DMS153 (cell line): Measurements from ENCODE around the gene SAMD14.

ENCODE experiments used
- DNase-seq: peaks from one replicate; lab custom pipeline; 2025; lab: John Stamatoyannopoulos, UW

Gene SAMD14

DNA sequence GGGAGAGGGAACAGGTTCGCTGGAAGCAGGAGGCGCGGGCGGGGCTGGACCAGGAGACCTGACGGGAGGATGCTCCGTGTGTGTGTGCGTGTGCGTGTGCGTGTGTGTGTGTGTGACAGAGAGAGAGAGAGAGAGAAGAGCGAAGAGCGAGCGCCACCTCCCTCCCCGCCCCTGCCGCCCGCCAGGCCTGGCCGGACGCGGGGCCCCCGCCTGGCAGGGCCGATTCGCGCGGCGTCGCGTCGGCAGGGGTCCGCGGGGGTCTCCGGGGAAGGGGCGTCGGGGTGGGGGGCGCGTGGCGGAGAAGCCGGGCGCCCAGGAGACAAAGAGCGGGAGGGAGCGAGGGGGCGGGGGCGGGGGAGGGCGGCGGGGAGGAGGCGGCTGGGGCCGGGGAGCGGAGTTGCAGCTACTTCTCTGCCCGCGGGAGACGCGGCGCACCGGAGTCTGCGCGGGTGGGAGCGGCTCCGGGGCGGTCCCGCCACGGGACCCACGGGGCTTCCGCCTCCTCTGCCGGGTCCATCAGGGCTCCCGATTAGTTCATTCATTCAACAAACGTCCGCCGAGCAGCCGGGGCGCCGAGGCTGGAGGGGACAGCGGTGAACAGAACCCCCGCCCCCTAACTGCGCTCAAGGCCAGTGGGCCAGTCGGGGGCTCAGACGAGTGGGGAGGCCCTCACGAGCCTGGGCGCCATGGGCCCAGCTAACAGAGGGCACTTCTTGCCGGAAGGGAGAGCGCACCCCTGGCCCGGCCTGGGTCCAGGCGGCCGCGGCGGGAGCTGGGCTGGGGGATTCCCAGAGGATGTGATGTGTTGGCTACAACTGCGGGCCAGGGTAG lies at the start of gene SAMD14:
Gene SAMD14, minus strand, starts transcription at position 433 of the 831 bp plus-strand sequence. CDS start 5,201 bp downstream, outside the sequence.
- DNase-seq = no peak

DNA sequence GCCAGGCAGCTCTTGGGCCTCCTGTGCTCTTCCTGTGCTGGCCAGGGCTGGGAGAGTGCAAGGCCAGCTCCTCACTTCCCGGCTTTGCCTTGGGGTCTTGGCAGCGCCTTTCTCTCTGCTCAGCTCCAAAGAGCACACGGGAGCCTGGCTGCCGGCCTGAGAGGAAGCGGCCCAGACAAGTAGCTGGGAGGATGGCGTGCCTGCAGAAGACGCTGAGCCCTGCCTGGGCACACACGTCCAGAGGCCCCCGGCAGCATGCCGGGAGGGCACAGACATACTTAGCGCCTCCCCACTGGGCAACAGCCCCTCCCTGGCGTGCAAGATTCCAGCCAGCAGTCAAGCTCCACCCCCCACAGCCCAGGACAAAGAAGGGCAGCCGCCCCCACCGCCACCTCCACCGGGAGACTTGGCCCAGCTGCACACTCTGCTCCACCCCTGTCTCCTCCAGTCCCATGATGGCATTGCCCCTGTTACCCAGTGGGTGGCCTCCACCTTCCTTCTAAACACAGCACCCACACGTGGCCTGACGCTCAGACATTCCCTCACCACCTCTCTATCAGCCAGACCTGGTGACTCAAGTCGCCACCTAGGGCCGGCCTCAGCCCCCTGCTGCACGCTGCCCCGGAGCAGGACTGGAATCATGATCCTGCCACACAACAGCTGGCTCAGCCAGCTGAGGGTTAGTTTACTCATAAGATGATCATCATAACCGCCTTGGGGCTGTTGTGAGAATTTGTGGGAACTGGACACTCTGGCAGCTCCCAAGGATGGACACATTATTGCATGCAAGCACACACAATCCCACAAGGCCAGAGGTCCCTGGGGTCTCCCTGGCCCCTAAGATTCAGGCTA lies 48.2 kb upstream of the SAMD14 start:
- peak; percentile 70 for DNase-seq

DNA sequence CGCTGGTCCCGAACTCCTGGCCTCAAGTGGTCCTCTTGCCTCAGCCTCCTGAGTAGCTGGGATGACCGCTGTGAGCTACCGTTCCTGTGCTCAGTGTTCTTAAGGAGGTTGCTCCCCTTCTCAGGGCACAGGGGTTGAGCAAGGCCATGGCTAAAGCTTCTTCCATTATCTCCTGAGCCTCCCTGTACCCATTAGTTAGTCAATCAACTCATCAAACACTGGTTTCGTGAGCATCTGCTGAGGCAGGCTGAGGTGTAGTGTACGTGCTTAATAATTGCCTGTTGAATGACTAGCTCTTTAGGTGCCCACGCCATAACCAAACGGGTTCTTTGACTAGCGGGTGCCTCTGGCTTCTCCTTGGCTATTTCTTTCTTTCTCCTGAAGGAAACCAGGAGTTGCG lies 47.5 kb upstream of the SAMD14 start:
- DNase-seq = no peak

DNA sequence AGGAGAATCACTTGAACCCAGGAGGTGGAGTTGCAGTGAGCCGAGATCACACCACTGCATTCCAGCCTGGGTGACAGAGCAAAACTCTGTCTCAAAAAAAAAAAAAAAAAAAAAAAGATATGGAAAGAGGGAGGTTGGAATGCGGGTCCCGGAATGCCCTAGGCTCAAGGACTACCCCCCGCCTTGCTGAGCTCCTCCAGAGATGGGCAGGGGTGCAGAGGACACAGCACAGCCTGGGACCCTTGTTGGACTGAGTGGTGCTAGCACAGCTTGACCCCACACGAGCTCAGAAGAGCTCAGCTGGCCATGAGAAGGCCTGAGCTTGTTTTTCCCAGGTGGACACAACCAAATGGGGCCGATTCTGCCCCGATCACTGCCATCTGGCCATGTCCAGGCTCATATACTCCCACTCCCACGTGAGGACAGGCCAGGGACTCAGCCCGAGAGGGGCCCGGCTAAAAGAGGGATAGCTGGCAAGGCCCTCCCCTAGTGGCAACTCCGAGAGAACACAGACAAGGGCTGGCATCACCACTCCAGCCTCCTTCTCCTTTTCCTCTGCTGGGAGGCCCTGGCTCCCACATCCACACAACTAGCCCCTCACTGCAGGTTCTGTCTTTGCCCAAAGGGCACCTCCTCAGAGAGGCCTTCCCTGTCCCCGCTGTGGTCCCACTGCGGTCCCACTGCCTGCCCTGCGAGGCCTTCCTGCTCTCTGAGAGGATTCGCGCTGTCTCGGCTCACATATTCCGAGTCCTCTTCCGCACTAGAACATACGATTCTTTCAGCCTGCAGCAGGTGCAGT lies 46.8 kb upstream of the SAMD14 start:
- no peak for DNase-seq

DNA sequence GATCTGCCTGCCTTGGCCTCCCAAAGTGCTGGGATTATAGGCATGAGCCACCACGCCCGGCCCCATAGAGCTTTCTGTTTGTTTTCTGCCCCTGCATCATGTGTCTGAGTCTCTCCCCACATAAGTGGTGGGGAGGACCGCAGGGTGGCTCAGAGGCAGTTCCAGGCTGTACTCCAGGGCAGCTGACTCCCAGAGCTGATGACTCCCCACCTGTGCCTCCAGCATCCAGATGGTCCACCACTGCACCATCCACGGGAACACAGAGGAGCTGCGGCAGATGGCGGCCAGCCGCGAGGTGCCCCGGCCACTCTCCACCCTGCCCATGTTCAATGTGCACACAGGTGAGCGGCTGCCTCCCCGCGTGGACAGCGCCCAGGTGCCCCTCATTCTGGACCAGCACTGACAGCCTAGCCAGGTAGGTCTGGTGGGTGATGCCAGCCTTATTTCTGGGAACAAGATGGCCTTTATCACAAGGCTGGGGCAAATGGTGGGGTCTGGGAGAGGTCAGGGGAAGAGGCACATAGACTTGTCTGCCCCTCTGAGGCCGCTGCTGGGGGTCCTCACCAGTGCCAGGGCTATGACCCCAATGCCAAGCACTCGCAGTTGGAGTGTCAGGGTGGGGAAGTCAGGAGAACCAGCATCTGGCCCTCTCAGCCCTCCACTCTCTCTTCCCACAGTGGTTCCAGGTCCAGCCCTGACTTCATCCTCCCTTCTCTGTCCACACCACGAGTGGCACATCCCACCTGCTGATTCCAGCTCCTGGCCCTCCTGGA lies 45.3 kb upstream of the SAMD14 start:
- no peak for DNase-seq

DNA sequence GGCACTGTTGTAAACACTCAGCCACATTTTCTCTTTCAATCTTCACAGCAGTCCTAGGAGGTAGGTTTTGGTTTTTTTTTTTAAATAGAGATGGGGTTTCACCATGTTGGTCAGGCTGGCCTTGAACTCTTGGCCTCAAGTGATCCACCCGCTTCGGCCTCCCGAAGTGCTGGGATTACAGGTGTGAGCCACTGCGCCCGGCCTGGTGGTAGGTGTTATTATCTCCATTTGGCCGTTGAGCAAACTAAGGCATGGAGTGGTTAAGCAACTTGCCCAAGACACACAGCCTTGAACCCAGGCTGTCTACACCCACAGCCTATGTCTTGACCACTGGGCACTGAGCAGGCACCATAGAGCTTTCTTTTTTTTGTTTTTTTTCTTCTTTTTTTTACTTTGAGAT lies 44.5 kb upstream of the SAMD14 start:
- DNase-seq = no peak

DNA sequence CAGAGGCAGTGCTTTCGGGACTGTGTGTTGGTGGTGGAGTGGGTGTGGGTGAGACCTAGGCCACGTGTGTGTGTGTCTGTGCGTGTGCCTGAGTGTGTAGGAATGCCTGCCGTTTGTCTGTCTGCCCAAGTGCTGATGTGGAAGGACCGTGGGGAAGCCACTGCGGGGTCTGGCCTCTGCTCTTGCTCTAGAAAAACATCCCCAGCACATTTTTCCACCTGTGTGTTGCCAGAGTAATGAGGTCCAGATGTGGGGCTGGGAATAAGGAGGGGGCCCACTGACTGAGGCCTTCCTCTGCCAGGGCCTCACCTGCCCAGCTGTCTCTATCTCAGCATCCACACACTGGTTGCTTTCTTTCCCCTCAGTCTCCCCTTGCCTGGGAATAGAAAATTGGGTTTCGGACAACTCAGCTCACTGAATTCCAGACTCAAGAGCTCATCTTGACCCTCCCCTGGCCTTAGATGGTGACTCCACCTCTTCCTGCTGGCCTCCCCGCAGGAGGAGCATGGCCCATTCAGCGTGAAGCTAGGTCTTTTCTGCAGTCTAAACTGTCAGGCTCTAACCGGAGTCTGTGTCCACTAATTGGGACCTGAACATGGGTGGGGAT lies 43.5 kb upstream of the SAMD14 start:
- DNase-seq = no peak

DNA sequence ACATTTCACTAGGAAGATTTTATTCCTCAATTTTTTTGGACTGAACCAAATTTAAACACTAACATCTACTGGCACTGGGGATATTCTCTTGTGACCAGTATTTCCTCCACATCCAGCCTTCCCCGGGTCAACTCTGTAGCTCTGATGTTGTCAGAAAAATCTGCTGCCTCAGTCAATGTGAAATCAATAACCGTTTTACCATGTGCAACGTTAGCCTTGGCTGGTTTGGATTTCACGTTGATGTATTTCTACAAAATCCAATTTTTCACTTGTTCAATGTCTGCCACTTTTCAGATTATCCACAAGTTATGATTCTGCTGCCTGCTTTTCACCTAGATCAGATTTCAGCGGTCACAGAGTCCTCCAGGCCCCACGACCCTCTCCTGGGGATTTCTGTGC lies 43.0 kb upstream of the SAMD14 start:
- DNase-seq = no peak

DNA sequence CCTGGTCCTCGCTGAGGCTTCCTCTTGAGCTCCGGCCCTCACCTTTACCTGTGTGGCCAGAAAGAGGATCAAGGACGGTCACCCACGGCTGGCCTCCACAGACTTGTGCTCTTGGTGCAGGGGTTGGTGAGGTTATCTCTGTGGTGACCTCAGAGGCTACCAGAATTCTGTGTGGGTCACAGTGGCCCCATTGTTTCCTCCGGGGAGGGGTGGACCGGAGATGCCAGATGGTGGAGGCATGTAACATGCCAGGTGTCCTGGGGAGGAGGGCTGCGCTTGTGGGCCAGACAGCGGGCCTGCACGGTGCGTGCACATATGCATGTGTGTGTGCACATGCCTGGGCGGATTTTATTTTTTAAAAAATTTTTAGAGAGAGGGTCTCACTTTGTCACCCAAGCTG lies 42.2 kb upstream of the SAMD14 start:
- DNase-seq = no peak

DNA sequence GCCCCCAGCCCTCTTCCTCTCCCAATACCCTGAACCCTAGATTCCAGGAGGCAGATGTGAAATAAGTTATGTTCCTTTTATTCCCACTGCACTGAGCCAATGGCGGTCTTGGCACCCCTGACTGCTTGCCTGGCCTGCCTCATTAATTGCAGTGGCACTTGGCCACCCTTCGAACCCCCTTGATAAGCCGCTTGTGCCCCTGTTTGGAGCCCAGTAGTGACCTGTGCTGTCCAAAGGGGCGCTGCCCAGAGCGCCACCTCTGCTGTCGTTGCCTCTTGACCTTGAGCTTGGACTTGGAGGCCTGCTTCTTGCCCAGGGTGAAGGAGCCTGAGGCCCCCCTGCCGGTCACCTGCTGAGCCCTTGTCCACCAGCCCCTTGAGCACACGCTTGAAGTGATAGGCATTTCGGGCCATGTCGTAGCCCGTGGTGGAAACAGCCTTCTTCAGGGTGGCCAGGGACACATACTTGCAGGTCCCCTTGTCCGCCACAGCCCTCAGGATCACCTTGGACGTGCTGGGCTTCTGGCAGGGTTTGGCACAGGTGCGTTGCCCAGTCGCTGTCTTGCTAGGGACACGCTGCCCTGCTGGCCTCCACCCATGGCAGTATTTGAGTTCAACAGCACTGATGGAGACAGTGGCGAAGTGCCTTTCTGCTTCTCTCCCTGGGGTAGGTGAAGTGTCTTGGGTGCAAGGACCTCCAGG lies 41.6 kb upstream of the SAMD14 start:
- no peak for DNase-seq

DNA sequence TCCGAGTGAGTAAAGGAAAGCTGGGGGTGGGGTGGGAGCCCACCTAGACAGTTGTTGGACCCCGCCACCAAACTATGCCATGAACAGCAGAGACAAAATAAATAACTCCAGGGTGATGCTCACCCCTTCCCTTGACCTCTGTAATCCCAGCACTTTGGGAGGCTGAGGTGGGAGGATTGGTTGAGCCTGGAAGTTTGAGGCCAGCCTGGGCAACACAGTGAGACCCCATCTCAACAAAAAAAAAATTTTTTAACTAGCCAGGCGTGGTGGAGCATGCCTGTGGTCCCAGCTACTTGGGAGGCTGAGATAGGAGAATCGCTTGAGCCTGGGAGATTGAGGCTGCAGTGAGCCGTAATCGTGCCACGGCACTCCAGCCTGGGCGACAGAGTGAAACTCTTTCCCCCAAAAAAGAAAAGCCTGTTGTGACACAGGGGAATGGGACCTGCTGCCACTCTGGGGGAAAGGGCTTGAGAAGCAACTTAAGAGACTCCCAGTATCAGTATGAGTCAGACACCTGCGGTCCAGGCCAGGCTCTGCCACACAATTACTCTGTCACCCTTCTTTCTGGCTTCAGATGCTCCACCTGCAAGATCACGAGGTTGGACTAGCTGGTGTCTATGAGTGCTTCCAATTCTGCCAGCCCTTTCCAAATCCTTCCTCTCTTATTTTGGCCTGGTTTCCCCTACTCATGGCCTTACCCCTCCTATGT lies 40.9 kb upstream of the SAMD14 start:
- DNase-seq = no peak

DNA sequence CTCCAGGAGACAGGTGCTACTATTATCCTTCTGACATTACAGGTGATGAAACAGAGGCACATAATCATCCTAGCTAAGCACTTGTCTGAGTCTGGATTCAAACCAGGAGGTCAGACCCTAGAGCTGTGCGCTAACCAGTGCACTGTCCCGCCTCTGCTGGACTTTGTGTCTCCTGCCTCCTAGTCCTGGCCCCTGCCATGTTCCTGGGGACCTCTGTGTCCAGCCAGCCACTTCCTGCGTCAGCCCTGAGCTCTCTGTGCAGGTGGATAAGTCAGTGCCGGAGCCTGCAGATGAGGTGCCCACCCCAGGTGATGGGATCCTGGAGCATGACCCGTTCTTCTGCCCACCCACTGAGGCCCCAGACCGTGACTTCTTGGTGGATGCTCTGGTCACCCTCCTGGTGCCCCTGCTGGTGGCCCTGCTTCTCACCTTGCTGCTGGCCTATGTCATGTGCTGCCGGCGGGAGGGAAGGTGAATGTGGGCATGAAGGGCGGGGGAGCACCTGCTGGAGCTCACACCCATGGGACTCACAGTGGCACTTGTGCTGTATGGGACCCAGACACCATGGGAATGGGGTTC lies 40.0 kb upstream of the SAMD14 start:
- no peak for DNase-seq

DNA sequence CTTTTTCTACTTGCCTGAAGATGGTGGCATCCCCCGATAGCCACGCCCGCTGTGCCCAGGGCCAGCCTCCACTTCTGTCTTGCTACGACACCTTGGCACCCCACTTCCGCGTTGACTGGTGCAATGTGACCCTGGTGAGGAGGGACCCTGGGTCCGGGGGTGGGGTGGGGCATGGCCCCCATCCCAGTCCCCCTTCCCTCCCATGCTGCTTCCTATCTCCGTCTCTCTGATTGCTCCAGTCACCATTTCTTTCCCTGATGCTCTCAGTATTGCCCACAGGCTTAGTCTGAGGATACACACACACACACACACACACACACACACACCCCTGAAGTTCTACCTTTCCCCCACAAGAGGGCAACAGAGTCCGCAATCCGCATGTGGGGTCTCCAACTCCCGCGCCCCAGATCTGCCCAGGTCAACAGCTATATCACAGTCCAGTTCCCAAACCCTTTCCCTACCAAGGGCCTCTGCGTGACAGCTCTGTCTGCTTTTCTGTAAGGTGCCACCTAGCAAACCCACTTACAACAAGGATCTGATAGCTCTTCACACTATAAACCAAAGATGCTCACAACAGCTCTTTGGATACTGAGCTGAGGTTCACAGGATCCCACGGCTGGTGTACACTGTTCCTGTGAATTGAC lies 39.3 kb upstream of the SAMD14 start:
- peak; percentile 38 for DNase-seq

DNA sequence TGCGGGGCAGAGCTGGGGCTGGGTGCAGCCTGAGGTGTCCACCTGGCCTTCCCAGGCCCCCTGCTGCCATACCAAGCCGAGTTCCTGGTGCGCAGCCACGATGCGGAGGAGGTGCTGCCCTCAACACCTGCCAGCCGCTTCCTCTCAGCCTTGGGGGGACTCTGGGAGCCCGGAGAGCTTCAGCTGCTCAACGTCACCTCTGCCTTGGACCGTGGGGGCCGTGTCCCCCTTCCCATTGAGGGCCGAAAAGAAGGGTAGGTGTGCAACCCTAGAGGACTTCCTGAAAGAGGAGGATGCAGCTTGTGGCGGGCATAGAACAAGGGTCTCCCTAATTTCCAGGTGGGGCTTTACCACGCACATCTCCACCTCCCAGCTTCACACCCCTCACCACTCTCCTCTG lies 38.4 kb upstream of the SAMD14 start:
- DNase-seq = no peak

DNA sequence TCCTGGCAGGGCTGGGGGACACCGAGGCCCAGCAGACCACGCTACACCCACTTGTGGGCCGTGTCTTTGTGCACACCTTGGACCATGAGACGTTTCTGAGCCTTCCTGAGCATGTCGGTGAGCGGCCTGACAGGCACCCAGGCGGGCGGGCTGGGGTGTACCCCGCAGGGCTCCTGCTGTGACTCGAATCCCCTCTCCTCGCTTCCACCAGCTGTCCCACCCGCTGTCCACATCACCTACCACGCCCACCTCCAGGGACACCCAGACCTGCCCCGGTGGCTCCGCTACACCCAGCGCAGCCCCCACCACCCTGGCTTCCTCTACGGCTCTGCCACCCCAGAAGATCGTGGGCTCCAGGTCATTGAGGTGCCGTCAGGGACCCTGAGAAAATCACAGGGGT lies 37.4 kb upstream of the SAMD14 start:
- no peak for DNase-seq

DNA sequence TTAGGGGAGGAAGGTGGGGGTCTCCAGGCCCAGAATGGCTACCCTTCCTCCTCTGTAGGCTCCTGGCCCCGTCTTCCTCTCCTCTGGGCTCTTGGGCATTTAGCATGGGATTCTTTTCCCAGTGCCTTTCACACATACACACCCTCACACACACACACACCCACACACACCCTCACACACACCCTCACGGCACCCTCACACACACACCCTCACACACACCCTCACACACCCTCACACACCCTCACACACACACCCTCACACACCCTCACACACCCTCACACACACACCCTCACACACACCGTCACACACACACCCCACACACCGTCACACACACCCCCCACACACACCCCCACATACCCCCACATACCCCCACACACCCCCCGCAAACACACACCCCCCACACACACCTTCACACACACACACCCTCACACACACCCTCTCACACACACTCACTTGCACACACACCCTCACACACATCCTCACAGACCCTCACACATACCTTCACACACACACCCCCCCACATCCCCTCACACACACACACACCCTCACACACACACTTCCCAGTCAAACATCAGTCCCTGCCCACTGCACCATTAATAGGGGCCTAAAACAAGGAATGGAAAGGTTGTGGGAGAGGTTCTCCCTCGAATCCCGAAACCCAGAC lies 36.7 kb upstream of the SAMD14 start:
- DNase-seq = no peak

DNA sequence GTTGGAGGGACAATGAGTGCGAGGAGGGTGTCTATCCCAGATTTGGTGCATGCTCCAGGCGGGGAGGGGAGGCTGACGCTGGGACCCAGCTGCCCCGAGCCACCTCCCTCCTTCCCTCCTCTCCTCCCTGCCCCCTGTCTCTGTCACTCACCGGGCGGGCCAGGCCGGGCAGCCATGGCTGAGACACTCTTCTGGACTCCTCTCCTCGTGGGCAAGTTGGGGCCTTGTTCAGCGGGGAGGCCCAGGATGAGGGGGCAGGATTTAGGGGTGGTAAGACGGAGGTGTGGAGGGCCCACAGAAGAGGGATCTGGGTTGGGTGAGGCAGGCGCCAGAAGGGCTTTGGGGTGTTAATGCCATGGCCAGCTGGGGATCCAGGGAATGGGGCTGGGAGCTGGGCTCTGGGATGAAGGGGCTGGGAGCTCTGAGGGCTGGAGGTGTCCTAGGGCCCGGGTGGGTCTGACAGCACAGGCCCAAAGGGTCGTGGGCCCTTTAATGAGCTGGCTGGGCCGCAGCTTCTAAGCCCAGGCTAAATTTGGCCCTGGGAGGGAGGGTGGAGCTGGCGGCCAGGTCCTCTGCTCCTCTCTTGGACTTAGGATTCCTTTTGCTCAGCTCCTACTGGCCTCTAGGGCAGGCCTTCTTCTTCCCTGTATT lies 36.0 kb upstream of the SAMD14 start, which contains the start of gene SGCA:
Gene SGCA, plus strand, starts transcription at position 139 of the 651 bp plus-strand sequence. Its CDS starts 36 bp downstream, at position 175.
- no peak for DNase-seq

DNA sequence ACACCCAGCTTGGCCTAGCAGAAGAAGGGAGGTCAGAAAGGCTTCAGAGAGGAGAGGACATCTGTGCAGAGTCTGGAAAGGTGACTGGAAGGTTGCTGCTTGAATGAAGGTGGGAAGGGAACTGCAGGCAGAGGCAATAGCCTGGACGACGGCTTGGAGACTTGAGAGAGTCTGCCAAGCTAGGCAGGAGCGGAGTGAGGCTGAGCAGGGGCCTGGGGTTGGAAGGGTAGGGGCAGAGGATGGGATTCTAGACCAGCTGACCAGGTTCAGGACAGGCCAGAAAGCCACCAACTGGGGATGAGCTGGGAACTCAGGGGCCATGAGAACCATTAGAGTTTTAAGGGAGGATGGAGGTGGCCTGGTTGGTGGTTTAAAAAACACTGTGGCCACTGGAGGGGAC lies 35.5 kb upstream of the SAMD14 start:
- no peak for DNase-seq
